LNCAP (cell line): Measurements from ENCODE around the gene RBSN.

ENCODE experiments used
- TF ChIP-seq, protein P1 (sequence below): fragments of 450-650 bp; IDR thresholded peaks from 2 replicates; pipeline ENCODE4 v1.5.1; 2017; ENCODE audit warnings: mild to moderate bottlenecking

The RBSN gene

DNA sequence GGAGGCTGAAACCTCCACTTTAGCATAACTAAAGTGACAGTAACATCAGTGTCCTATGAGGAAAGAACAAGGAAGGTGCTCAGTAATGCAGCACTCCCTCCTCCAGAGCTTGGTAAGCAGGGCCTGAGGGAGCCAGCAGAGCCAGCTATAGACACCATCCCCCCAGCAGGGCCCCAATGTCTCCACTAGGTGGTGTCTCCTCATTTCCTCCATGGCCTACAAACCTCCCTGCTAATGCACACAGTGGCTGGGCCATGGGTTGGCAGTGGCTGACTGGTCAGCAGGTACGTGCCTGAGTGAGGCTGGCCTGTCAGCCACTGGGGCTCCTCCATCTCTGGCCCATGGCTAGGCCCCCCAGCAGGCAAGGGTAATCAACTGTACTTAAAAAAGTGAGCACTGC lies 47.4 kb downstream of the RBSN start:
- TF ChIP-seq, protein P1, sequence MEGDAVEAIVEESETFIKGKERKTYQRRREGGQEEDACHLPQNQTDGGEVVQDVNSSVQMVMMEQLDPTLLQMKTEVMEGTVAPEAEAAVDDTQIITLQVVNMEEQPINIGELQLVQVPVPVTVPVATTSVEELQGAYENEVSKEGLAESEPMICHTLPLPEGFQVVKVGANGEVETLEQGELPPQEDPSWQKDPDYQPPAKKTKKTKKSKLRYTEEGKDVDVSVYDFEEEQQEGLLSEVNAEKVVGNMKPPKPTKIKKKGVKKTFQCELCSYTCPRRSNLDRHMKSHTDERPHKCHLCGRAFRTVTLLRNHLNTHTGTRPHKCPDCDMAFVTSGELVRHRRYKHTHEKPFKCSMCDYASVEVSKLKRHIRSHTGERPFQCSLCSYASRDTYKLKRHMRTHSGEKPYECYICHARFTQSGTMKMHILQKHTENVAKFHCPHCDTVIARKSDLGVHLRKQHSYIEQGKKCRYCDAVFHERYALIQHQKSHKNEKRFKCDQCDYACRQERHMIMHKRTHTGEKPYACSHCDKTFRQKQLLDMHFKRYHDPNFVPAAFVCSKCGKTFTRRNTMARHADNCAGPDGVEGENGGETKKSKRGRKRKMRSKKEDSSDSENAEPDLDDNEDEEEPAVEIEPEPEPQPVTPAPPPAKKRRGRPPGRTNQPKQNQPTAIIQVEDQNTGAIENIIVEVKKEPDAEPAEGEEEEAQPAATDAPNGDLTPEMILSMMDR, result peak; percentile 63

DNA sequence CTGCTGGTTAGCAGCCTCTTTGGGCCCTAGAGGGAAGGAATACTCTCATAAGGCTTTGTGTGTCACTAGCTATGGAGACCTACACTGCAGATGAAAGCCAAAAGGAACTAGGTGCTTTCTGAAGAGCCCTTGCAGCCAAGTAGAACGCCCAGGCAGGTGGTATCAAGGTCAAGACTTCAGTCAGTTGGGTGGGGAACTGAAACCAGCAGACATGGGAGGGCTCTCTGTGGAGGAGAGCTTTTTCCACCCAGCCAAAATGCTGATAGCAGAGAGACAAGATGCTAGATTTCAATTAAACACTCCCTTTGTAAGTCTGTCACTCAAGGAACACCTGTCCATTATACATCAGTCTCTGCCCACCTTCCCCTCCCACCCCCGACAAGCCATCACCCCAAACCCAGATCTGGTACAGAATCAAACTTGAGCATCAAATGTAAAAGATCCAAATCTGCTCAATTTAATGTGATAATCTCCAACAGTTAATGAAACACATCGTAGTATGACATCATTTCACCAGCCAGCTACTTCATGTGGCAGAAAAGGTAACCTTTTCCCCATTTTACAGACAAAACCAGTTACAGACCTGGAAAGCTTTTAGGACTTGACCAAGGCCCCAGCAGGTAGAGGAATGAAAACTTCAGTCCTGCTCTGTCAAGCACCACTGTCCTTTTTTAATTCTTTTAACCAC lies 48.4 kb downstream of the RBSN start:
- TF ChIP-seq, protein P1, result no peak

DNA sequence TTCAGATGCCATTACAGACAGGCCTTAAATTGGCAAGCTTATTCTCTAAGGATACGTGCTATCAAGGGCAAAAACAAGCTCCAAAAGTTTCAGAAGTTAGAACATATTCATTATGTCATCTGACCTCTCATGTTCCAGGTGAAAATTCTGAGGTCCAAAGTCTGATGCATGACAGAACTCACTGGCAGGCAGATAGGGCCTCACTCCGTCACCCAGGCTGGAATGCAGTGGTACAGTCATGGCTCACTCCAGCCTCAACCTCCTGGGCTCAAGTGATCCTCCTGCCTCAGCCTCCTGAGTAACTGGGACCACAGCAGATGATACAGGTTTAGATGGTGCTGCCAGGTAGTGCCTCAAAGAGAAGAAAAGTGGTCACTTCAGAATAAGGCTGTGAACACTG lies 49.4 kb downstream of the RBSN start:
- TF ChIP-seq, protein P1, result no peak

DNA sequence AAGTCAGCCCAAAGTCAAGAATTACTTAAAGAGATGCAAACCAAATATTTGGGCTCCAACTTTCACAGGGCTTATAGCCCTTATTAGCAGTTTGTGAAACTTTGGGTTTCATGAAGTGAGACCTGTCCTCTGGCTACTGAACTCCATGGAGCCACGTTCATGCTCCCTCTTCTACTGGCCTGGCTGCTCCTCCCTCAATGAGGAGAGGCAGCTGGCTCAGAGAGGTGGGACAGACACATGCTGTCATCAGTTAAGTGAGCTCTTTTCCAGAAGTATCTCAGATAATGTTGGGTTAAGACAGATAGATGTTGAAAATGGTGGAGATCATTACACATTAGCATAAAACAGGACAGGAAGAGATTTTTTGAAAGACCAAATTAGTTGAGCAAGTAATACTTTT lies 53.3 kb downstream of the RBSN start:
- TF ChIP-seq, protein P1, result no peak

DNA sequence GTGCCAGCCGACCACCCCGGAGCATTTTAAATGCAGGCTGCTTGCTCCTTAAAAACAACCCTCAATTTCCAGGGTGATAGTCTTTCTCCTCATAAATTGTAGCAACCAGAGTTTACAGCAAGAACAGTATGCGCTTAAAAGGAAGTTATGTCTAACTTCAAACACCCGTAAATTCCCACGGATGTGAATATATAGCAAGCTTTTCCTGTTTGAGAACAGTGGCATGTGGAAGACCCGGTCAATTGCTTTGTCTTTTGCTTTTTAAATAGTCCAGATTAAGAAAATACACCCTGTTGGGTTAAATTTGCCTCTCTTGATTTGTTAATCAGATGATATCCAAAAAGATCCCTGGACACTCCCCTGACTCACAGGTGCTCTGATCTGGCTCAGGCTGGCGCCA lies 54.6 kb downstream of the RBSN start:
- TF ChIP-seq, protein P1, result no peak

DNA sequence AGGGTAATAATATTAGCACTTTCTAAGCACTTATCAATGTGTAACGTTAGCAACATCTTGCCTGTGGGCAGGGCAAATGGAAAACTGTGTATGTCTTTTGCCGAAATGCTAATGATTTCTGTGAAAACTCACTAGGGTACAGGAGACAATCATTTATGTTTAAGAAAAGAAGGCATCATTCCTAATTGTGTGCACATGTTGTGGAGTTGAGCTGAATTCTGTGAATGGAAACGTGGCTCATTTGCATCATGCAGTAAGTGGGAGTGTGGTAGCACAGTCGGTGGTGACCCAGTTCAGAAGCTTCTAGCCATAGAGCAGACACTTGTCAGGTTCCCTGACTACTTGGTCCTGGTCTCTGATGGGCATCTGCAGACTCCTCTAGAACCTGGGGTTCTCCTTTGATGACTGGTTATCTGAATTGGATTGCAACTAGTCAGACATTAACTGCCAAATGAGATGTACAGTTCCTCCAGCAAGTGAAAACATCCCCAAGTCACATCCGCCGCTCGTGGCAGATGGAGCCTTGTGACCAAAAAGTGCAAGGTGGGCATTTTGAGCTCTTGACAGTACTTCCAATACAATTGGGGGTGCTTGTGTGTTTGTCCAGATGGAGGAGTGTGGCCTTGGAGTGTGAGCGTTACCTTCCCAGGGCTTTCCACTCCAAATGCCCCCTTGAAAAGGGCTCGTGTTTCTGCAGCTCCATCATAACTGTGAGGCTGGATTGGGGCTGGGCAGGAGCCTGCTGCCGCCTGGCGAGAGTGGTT lies 55.4 kb downstream of the RBSN start:
- TF ChIP-seq, protein P1, result no peak

DNA sequence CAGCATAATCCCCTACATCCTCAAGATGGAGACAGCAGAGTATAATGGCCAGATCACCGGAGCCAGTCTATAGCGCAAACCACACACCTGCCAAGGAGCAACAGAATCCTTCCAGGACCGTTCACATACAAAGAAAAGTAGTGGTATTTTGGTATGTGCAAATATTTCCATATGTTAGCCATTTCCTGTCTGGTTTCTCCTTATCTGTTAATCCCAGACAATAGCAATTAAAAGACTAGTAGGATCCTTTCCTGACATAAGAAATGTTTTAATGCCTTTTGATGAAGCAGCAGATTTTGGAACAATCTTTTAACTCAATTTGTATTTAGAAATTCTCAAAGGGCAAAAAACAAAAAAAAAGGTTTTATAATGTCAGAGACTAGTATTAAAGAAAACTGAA lies 56.0 kb downstream of the RBSN start:
- TF ChIP-seq, protein P1, result no peak
